ENCODE measurements around the gene WWC1. TPM values are rescaled to one million over a fixed set of nuclear protein-coding genes. Genes with fewer than 3 reads are reported as not detected.

The WWC1 gene
- total RNA-seq, 1 donor from 2014 or later: 18.7 TPM

DNA sequence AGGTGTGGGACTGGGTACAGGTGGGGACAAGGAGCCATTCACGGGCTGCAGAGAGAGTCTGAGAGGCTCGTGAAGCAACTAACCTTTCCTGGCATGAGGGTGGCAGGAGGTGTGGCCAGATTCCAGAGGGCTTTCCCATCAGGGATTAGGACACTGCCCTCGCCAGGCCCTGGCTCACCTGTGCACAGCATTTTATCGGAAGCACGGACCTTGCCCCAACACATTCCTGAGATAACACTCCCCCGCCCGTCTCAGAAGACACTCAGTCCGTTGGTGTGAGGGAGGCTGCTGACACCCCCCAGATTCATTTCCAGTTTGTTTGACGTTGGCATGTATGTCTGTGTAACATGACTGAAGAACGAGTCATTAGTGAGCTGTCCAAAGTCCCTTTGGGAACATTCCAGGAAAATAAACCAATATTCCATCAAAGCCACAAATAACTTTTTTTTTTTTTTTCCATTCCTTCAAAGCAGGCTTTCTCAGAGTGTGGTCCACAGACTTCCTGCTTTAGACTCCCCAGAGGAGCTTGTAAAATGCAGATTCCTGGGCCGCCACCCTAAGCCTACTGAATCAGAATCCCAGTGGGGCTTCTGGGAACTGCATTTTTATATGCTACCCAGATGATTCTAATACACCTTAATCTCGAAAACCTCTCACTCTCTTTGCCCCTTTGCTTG is 23.4 kb downstream of the WWC1 start:
- intact Hi-C loops (cut with DNase I): no loop called here
- Histone ChIP-seq H3K27me3 (no peaks in the 10 kb centered on the region), H3K4me3 (no peak overlapping the region), H3K4me1 (no peaks in the 10 kb centered on the region), H3K36me3 (no peaks in the 10 kb centered on the region), H3K9me3 (no peaks in the 10 kb centered on the region), H3K27ac (no peak overlapping the region)
- no peak for TF ChIP-seq CTCF (IDR thresholded peaks at IDR 0.05)
- DNase-seq (ENCODE audit: extremely low spot score in 2 of 2): no peak

DNA sequence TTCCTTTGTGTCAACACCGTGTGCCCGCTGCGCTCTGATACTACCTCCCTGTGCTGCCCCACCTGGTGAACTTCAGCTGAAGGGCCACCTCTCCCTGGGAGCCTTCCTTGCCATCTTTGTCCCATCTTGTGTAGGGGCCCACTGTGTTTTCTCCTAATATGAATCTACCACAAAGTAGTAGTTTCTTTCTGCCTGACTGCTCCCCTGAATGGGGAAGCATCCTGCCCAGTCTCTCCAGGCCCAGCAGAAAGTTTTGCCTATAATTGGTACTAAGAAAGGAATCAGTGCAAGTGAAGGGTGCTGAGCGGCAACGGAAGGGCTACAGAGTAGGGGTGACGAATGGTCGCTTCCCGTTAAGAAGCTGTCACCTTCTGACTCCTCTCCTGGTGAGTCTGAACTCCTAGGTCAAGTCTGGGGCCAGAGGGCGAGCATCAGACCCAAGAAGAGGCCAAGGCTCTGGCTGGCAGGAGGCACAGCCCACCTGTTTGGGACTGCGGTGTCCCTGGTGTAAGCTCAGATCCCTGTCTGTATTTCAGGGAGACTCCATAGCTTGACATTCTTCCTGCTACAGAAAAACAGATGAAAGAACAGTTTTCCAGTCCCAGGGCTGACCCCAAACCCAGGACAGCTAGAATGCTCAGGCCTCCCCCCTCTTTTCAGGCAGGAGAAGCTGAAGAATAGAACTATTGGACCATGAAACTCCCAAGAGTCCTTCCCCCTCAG is 24.1 kb downstream of the WWC1 start:
- intact Hi-C loops (cut with DNase I): no loop called here
- no peak overlapping the region for H3K4me3 ChIP-seq
- no peaks in the 10 kb centered on the region for H3K9me3 ChIP-seq
- no peaks in the 10 kb centered on the region for H3K4me1 ChIP-seq
- no peak for DNase-seq (ENCODE audit: extremely low spot score in 2 of 2)
- no peaks in the 10 kb centered on the region for H3K27me3 ChIP-seq
- TF ChIP-seq POLR2AphosphoS5 (IDR thresholded peaks at IDR 0.05; ENCODE audit: insufficient read depth in 1 of 2, low read depth in 1 of 2) (no peak), CTCF (IDR thresholded peaks at IDR 0.05) (no peak), POLR2A (IDR thresholded peaks at IDR 0.05) (no peak)
- H3K36me3 ChIP-seq: no peaks in the 10 kb centered on the region
- H3K27ac ChIP-seq: no peak overlapping the region

DNA sequence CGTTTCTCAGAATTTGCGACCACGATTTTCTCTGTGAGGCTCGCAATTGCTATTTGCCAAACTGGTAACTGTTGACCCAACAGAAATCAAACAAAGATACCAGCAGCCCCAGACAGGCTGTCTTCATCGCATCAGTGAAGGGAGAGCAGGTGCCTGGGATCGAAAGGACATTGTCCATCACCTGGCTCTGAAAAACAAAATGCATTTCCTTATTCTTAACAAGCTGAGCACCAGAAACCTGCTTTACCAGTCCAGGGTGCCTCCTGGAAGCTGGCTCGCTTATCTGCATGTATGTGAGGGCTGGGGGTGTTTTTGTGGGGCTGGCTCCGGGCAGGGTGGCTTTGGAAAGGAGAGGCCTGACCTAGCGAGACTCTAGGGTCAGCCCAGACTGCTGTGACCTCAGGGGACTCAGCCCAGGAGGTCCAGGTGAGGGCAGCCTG is 24.7 kb downstream of the WWC1 start:
- Histone ChIP-seq H3K4me3 (no peak overlapping the region), H3K27ac (no peak overlapping the region), H3K36me3 (no peaks in the 10 kb centered on the region), H3K27me3 (no peaks in the 10 kb centered on the region), H3K4me1 (no peaks in the 10 kb centered on the region), H3K9me3 (no peaks in the 10 kb centered on the region)
- no peak for DNase-seq (ENCODE audit: extremely low spot score in 2 of 2)
- intact Hi-C loops (cut with DNase I): no loop called here
- TF ChIP-seq POLR2A (IDR thresholded peaks at IDR 0.05) (no peak), POLR2AphosphoS5 (IDR thresholded peaks at IDR 0.05; ENCODE audit: insufficient read depth in 1 of 2, low read depth in 1 of 2) (no peak), CTCF (IDR thresholded peaks at IDR 0.05) (no peak)

DNA sequence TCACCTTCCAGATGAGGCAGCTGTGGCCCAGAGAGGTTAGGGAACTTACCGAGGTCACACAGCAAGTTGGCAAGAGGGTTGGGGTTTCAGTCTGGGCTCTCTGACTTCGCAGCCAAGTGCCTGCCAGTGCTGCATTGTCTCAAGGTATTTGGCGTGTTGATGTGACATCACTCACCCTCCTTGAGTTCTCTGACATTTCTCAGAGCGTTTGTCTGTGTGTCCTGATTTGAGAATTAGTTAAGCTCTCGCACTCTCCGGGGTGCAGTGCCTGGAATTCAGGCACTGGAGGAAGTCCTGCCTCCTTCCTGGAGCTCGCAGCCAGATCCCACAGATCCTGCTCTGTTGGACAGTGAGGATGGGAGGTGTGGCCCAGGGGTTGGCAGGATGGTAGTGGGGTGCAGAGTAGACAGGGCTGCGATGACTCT is 25.7 kb downstream of the WWC1 start:
- TF ChIP-seq CTCF (IDR thresholded peaks at IDR 0.05): no peak
- no peak for TF ChIP-seq POLR2A (IDR thresholded peaks at IDR 0.05)
- TF ChIP-seq POLR2AphosphoS5 (IDR thresholded peaks at IDR 0.05; ENCODE audit: insufficient read depth in 1 of 2, low read depth in 1 of 2): no peak

GRCh38 chr5:168317521-168318147 is 26.2 kb downstream of the WWC1 start:
- no peak for DNase-seq (ENCODE audit: extremely low spot score in 2 of 2)
- no peak for TF ChIP-seq POLR2AphosphoS5 (IDR thresholded peaks at IDR 0.05; ENCODE audit: insufficient read depth in 1 of 2, low read depth in 1 of 2)
- TF ChIP-seq CTCF (IDR thresholded peaks at IDR 0.05): no peak
- no peak for TF ChIP-seq POLR2A (IDR thresholded peaks at IDR 0.05)
- intact Hi-C loops (cut with DNase I): no loop called here
- Histone ChIP-seq H3K9me3 (no peaks in the 10 kb centered on the region), H3K4me1 (no peaks in the 10 kb centered on the region), H3K27me3 (no peaks in the 10 kb centered on the region), H3K4me3 (no peak overlapping the region), H3K27ac (no peak overlapping the region), H3K36me3 (no peaks in the 10 kb centered on the region)

More for the DNA sequence above, 25.7 kb downstream of the WWC1 start:
- H3K27me3 ChIP-seq: no peaks in the 10 kb centered on the region
- H3K4me1 ChIP-seq: no peaks in the 10 kb centered on the region
- no peak overlapping the region for H3K4me3 ChIP-seq
- H3K9me3 ChIP-seq: no peaks in the 10 kb centered on the region
- H3K36me3 ChIP-seq: no peaks in the 10 kb centered on the region
- DNase-seq (ENCODE audit: extremely low spot score in 2 of 2): no peak
- intact Hi-C loops (cut with DNase I): no loop called here
- no peak overlapping the region for H3K27ac ChIP-seq

Data from vagina (tissue), 2 donors.